HG03378 (cell line): ENCODE results near the gene HEATR9.
A peak's percentile ranks its signal among the peaks of the same experiment; 100 is the strongest.

Experiments used
- ATAC-seq: cut with Tn5 transposase; IDR thresholded peaks from one replicate; pipeline ENCODE4 v1.9.1; 2021; ENCODE audit warnings: mild to moderate bottlenecking, moderate library complexity; ENCODE audit not compliant: unreplicated experiment

Gene HEATR9

GRCh38 chr17:35894206-35894605 is 25.5 kb upstream of the HEATR9 start:
- no peak for ATAC-seq

GRCh38 chr17:35893751-35894150 is 25.1 kb upstream of the HEATR9 start:
- no peak for ATAC-seq

GRCh38 chr17:35892091-35893035 is 23.7 kb upstream of the HEATR9 start:
- ATAC-seq = no peak

GRCh38 chr17:35891269-35891668 is 22.6 kb upstream of the HEATR9 start:
- no peak for ATAC-seq

- no peak for ATAC-seq
Measured at GRCh38 chr17:35890774-35891155, 22.1 kb upstream of the HEATR9 start.

- no peak for ATAC-seq
Measured at GRCh38 chr17:35889818-35890773, 21.4 kb upstream of the HEATR9 start.

- no peak for ATAC-seq
Measured at GRCh38 chr17:35889241-35889640, 20.6 kb upstream of the HEATR9 start.

GRCh38 chr17:35879773-35880654 is 11.3 kb upstream of the HEATR9 start, which contains the start of gene CCL5:
Gene CCL5, minus strand, starts transcription at chr17:35880360.
- peak; percentile 91 for ATAC-seq

- no peak for ATAC-seq
Measured at GRCh38 chr17:35878361-35878760, 9.7 kb upstream of the HEATR9 start.

- ATAC-seq = no peak
Measured at GRCh38 chr17:35877345-35878029, 8.8 kb upstream of the HEATR9 start.

GRCh38 chr17:35876534-35876933 is 7.8 kb upstream of the HEATR9 start:
- ATAC-seq = no peak

- no peak for ATAC-seq
Measured at GRCh38 chr17:35875800-35876139, 7.1 kb upstream of the HEATR9 start.

- ATAC-seq = no peak
Measured at GRCh38 chr17:35875072-35875799, 6.5 kb upstream of the HEATR9 start.

GRCh38 chr17:35872196-35872980 is 3.7 kb upstream of the HEATR9 start:
- no peak for ATAC-seq

GRCh38 chr17:35870906-35871819 is 2.5 kb upstream of the HEATR9 start:
- no peak for ATAC-seq

- no peak for ATAC-seq
Measured at GRCh38 chr17:35867574-35867973, 1.1 kb downstream of the HEATR9 start.

- ATAC-seq = no peak
Measured at GRCh38 chr17:35866341-35866950, 2.2 kb downstream of the HEATR9 start.
